Stimulated activated CD4-positive, alpha-beta T cell treated with anti-CD3 and anti-CD28 coated beads, TNF-alpha, amount 100 ng/mL, for 4 hours (primary cell): ENCODE results near the gene MRPL43.

Experiments
- DNase-seq, 3 experiments: peaks; one replicate each; pipeline ENCODE4 v3.0.0-alpha.2; 2020; ENCODE audit warnings: low read depth in 3 of 3

MRPL43 gene

DNA sequence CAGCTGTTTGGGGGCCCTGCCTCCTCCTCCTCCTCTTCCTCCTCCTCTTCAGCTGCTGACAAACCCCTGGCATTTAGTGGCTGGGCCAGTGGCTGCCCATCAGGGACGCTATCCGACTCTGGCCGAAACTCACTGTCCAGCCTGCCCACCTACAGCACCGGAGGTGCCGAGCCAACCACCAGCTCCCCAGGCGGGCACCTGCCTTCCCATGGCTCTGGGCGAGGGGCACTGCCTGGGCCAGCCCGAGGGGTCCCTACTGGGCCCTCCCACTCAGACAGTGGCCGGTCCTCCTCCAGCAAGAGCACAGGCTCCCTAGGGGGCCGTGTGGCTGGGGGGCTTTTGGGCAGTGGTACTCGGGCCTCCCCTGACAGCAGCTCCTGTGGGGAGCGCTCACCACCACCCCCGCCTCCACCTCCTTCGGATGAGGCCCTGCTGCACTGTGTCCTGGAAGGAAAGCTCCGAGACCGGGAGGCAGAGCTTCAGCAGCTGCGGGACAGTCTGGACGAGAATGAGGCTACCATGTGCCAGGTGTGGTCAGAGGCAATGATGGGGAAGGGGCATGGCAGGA, 16.4 kb upstream of the MRPL43 start:
- no peak for DNase-seq

DNA sequence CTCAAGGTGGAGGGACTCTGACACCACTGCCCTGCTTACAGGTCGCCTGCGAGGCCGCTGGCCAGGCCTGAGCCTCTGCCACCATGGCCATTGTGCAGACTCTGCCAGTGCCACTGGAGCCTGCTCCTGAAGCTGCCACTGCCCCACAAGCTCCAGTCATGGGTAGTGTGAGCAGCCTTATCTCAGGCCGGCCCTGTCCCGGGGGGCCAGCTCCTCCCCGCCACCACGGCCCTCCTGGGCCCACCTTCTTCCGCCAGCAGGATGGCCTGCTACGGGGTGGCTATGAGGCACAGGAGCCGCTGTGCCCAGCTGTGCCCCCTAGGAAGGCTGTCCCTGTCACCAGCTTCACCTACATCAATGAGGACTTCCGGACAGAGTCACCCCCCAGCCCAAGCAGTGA, 15.2 kb upstream of the MRPL43 start:
- DNase-seq, result no peak

DNA sequence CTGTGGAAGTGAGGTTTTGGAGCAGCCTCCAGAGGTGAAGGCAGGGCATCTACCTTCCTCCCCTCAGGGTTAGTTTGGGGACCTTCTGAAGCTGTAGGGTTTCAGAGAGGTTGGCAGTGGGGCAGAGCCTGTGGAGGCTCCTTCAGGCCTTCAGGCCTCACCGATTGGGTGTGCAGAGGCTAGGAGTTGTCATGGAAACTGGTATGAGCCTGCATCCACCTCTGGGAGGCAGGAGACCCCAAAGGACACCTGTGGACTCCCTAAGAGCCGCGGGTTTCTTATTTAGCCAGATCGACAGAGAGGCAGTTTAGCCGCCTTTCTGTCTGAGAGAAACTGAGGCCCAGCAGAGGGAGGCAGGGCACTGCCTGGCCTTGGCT, 14.3 kb upstream of the MRPL43 start:
- DNase-seq, result no peak

DNA sequence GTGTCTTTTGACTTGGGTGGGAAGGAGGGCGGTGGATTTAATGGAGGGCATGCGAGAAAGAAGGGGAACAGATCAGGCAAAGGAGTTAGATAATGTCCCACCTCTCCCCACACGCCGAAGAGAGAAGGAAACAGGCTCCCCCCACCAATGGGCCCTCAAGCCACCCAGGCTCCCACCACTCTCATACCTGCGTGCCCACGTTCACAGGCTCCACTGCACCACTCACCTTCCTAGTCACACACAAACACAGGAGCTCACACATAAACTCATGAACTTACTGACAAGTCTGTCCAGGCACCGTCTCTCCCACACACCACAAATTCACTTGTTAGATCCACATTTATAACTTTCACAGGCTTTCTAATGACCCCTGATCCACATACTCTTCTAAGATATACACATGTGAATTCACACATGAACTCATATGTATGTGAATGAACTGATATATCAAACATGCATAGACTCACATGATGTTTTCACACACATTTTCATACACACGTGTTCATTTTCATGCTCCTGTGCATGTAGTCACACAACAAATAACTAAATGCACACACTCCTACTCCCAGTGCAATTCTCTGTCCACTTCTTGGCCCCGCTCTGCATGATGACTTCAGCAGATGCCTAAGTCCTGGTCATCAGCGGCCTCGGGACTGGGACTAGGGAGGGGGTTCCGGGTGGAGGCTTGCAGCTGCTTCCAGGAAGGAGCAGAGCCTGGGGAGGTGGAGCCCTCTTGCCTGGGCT, 13.8 kb upstream of the MRPL43 start:
- DNase-seq, result no peak

DNA sequence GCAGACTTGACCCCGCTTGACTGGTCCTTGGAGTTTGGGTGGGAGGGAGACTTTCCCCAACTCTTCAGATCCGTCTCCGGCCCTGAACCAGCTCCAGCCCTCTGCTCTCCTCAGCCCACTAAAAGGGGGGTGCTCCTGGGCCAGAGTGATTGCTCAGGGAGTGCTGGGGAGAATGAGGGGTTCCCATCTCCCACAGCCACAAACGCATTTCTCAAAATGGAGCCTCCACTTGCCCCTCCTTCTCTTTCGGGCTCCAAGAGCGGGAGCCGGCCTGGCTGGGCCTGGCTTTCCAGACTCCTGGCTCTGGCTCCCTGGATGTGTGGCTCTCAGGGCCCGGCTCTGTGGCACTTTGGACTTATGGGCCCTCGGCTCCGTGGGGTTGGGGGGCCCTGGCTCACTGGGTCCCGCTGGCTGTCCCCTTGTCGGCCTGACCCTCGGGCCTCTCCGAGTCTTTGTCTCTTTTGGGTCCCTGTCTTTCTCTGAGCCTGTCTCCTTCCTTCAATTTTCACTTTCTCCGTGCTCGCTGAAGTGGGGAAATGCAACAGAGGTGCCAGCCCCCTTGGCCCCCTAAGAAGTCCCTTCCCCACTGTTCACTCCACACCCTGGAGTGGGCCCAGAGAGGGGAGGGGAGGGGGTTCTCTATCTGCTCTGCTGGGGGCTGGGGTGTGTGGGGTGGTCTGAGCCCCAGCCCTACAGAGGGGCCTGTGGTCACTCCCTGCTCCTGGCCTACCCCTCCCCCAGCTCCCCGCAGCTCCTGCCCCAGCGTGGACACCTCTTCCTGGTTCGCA, 13.0 kb upstream of the MRPL43 start:
- DNase-seq, result no peak

DNA sequence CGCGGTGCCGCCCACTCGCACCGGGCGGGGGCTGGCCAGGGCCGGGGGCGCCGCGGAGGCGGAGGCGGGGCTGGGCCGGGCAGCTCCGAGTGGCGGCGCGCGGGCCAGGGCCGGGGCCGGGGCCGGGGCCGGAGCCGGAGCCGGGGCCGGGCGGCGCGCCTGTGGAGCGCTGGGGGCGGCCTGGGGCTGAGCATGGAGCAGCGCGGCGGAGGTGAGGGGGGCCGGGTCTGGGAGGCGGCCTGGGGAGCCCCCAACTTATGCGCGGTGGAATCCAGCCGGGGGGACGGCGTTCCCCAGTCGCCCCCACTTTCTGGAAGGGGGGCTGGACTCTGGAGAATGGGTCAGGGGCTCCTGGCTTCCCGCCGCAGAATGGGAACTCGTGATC, 12.4 kb upstream of the MRPL43 start, which contains the start of gene LZTS2:
Gene LZTS2 (plus strand): TSS at position 67 of the 385 bp plus-strand sequence. CDS start 2,731 bp downstream, outside the sequence.
- no peak for DNase-seq

DNA sequence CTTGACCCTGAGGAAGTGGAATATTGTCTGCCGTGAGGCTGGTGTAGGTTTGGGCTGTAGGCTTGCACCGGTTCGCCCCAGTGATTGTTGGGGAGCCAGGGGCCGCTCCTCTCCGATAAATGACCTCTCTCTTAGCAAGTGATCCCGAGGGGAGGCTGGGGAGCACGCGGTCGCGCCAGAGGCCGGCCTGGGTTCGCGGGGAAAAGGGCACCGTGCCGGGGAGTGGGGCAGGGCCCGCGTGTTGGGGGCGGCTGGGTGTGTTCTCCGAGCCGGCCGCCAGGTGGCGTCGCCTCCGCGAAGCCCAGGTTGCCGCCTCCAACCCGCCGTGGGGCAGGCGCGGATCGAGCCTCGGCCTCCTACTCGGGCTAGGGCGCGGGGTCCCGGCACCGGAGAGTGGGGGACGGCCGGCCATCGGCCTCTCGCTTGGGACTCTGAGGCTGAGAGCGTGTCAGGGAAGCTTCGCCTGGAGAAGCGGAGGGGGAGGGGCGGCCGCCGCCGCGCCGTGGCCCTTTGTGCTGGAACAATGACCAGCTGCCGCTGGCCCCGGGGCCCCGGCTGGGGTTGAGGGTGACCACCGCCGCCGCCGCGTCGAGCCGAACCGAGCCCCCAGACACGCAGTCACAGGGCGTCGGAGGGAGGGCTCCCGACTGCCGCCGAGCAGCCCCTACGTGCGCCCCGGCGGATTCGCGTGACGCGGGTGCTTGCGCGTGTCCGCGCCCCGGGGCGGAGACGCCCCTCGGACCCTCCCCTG, 11.9 kb upstream of the MRPL43 start:
- DNase-seq, result peak; percentile 64 to 74 (median 66)

DNA sequence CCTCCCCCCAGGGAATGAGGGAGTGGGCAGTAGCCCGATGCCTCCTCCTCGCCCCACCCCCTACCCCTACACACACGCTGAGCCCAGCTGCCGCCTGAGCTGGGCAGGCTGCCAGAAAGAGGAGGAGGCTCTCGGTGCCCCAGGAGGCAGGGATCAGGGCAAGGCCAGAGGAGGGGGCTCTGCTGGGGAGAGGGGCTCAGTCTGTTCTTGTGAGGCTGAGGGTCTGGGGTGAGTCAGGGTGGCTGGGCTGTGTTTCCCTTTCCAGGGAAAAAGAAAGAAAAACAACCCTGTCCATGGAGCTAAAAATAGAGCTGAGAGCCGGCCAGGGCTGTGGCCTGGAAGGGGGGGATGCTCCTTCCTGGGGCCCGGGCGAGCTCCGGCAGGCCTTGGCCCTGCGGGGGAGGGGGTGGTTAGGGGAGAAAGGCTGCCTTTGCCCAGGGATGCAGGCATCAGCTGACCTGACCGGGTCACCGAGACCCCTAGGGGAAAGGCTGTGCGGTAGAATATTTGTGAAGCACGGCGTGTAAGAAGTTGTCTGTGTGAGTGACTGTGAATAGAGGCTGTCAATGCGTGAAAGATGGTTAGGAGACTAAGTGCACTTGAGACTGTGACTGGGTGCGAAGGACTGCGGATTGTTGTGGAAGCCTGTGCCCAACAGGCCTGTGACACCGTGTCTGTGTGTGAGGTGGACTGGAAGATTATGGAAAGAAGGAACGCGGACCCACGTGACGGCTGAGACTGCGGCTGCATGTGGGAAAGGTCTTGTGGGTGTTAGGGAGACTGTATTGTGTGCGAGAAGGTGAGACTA, 11.1 kb upstream of the MRPL43 start:
- peak; percentile 38 to 49 (median 48) for DNase-seq

DNA sequence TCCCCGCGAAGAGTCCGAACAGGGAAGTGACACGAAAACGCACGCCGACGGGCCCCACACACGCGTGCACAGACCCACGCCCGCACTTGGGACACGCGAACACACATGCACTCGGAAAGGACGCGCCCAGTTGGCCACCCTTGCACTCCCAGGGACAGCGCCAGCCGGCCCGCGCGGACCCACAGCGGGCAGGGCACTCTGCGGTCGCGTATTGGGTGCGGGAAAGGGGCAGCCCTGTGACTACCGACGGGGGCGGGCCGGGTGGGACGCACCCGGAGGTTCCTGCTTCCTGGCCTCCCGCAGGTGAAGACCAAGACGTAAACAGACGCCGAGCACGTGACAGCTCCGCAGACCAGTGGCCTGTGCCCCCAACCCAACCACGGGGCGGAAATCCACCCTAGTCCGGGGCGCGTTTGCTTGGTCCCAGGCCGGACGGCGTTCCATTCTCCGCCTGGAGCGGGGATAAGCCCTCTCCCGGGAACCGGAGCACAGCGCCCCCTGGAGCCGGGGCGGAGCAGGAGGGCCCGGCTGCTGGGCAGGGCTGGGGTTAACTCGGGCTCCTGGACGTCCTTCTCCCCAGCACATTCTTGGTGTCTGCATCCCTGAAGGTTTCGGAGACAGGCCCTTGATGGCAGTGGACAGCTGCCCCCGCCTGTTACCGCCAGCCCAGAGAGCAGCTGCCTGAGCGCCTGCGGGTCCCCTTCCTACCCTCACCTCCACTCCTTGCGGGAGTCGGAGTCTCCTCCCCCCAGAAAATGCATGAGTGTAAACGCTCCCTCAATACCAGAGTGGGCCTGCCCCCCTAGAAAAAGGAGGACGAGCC, 10.3 kb upstream of the MRPL43 start:
- peak; percentile 45 to 58 (median 50) for DNase-seq

DNA sequence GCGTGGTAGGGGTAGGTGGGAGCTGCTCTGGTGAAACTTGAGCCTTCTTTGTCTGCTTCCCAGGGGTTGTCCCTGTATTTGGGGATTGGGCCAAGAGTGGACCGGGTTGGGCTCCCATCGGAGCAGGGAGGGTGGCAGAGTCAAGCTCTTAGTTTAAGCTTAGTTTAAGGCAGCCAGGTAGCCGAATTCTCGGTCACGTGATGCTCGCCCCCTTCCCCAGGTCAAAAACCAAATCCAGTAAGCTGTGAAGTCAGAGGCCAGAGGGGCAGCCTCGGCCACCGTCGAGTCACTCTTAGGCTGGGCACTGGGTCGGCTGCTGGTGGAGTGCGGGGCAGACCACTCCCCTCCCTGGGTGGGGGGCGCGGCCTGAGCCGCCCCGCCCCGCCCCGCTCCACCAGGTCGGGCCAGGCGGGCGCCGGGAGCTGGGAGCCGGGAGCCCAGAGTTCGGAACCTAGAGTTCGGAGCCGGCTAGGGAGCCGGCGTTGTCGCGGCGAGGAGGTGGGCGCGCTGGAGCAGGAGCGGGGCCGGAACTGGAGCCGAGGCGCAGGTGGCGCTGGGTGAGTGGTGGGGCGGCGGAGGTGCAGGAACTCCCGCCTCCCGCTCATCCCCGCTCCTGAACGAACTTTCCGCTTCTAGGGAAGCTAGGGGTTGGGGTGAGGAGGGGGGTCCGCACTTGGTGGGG, 9.5 kb upstream of the MRPL43 start:
- peak in 2 of 3 experiments; percentile 24 to 26 for DNase-seq

DNA sequence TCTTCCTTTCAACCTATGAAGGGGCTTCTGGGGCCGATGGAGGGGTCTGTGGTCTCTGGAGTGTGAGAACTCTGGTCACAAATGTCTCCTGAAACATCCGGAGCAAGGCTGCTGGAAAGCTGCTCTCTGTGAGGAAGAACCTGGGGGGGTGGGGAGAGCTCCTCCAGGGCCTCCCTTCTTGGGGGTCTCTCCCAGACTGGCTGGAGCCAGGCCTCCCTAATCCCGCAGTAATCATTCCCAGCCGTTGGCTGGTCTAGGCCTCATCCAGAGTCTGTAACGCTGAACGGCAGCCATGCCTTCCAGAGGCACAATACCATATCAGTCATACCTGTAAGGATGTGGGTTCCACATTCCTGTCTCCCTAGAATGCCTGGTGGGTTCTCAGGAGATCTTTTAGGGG, 7.9 kb upstream of the MRPL43 start:
- DNase-seq, result no peak

DNA sequence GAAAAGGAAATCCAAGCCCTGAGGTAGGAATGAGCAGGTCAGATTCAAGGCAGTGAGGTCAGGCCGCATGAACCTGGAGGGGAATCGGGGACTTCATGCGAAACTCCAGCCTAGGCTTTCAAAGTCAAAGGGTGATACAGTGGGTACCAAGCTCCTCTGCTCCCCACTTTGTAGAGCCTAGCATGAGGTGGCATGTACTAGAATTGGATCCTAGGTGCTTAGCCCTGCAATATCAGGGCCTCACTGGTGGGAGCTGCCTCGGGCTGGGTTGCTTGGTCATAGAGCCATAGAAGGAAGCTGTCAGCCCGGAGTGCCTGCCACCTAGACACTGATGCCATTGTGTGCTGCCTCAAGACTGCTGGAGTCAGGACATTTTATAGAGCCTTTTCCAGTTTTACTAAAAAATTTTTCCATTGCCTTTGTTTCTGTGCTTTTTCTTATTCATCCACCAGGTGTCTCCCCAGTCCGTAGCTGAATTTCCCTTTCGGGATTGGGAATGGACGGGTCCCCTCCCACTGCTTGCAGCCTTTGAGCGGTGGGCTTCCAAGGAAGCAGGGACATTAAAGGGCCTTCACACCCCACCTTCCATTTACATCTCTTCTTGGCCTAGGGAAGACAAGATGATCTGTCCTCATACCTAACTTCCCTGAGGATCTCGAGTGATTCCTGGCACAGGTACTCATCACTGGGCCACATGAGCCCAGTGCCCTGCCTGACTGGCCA, 6.8 kb upstream of the MRPL43 start:
- no peak for DNase-seq

DNA sequence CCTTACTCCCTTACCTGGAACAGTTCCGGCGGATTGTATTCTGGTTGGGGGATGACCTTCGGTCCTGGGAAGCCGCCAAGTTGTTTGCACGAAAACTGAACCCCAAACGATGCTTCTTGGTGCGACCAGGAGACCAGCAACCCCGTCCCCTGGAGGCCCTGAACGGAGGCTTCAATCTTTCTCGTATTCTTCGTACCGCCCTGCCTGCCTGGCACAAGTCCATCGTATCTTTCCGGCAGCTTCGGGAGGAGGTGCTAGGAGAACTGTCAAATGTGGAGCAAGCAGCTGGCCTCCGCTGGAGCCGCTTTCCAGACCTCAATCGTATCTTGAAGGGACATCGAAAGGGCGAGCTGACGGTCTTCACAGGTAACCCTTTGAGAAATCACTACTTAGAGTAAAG, 1.8 kb upstream of the MRPL43 start:
- no peak for DNase-seq

DNA sequence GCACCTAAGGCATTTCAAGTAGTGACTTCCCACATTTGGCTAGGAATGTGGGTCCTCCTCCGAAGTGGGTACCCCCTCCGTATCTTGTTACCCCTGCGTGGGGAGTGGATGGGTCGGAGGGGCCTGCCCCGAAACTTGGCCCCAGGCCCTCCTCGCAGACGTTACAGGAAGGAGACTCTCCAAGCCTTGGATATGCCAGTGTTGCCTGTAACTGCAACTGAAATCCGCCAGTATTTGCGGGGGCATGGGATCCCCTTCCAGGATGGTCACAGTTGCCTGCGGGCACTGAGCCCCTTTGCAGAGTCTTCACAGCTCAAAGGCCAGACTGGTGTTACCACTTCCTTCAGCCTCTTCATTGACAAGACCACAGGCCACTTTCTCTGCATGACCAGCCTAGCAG, 869 bp upstream of the MRPL43 start:
- DNase-seq, result no peak

DNA sequence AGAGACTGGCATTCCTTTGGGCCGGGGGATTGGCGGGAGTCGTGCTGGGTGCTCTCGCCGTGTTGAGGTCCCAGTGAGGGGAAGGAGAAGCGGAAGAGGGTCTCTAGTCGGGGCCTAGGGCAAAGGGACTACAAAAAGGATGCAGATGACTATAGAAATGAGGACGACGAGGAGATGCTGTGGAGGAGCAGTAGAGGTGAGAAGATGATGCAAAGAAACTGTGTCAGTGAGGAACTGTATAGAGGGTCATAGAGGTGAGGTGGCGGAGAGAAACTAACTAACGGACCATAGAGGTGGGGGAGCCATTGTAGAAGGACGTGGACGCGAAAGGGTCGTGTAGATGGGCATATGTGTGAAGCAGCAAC, 370 bp upstream of the MRPL43 start:
- no peak for DNase-seq

DNA sequence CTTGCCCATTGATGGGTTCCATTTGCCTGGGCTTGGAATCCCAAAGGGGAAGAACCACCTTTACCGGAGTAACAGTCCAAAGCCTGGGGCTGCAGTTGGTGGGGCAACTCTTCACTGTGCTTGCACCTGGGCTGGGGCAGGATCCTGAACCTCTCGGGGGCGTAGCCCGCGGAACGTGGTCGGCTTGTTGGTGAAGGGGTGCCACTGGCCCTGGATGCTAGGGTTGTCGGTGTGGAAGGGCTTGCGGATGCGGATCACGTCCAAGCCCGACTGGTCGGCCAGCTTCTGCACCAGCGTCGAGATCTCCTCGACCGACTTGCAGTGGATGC, 710 bp downstream of the MRPL43 start:
- no peak for DNase-seq

DNA sequence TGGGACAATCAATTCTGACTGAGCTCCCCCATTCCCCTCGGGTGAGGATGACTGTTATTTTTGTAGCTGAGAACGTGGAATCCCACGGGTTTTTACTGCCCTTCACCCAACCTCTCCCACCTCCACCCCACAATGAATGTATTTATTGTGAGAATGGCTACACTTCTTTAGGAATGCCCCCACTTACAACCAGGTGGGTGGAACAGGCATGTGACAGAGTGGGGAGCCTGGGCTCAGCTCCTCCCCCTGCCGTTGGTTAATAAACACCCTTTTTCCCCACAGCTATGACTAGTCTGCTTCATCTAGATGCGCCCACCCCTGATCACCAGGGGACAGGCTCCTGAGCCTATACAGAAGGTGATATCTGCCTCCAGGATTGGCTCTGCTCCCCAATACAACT, 2.0 kb downstream of the MRPL43 start:
- DNase-seq, result no peak

DNA sequence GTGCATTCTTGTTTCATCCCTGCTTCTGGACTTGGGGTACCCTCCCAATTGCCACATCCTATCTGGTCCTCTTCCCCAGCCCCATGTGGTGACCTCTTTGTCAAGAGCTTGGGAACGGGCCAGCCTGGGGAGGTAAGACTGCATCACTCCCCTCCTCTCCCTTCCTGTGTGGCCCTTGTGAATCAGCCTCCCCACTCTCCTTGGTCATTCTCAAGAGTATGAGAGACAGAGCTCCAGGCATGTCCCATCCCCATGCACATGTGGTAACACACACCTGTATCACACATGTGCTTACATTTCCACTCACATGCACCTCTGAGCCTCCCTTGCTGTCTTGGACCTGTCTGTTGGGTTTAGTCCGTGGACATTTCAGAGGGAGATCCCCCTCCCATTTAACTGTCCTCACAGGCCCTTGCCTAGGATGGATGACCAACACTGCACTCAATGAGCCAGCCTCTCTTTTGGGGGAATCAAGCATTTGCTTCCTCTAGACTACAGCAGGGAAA, 2.6 kb downstream of the MRPL43 start:
- DNase-seq, result no peak
